ENCODE data around the gene RENBP.

- TF ChIP-seq POLR2A (IDR thresholded peaks at IDR 0.05) (no peak), CTCF (IDR thresholded peaks at IDR 0.05) (no peak)
Observed at GRCh38 chrX:153909980-153910360, 34.5 kb downstream of the RENBP start.

All from body of pancreas (tissue), 4 donors.